Measurements from ENCODE around the gene A4GNT.
"Not testable (repeated sequence)": the region's sequence is repeated elsewhere in the genome, so short reads cannot be mapped to it uniquely, and the experiment has no call there.

Gene A4GNT

DNA sequence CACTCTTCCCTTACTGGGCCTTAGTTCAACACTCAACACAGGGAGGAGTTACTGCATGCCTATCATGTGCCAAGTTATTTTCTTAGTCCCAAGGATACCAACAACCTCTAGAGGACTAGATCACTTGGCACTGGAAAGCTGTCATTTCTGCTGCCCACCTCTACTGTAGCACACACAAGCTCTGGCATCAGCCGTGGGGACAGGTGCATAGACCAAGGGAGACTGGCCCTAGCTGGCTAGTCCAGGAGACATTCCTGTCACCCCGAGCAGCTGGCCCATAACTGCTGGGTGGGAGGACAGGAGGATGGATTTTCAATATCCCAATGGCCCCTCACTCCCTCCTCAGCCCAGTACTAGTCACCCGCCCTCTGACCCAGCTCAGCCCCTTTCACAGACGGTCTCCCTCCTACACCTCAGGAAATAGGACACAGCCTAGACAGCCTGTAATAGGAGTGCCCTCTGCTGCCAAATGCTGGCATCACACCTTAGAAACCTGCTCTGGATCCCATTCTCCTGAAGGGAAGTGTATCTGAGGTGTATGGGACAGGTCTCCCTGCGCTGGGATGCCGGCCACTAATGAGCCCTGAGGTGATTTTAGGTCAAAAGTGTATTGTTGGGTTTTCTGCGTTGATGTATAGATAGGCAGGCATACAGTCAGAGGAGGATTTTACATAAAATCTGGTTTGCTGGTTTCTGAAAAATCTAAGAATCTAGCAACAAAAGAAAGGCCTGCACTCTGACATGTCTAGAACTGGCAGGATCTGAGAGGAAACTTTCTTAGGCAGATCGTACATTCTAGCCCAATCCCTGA, 13.4 kb downstream of the A4GNT start:
- FAIRE-seq, result no peak

DNA sequence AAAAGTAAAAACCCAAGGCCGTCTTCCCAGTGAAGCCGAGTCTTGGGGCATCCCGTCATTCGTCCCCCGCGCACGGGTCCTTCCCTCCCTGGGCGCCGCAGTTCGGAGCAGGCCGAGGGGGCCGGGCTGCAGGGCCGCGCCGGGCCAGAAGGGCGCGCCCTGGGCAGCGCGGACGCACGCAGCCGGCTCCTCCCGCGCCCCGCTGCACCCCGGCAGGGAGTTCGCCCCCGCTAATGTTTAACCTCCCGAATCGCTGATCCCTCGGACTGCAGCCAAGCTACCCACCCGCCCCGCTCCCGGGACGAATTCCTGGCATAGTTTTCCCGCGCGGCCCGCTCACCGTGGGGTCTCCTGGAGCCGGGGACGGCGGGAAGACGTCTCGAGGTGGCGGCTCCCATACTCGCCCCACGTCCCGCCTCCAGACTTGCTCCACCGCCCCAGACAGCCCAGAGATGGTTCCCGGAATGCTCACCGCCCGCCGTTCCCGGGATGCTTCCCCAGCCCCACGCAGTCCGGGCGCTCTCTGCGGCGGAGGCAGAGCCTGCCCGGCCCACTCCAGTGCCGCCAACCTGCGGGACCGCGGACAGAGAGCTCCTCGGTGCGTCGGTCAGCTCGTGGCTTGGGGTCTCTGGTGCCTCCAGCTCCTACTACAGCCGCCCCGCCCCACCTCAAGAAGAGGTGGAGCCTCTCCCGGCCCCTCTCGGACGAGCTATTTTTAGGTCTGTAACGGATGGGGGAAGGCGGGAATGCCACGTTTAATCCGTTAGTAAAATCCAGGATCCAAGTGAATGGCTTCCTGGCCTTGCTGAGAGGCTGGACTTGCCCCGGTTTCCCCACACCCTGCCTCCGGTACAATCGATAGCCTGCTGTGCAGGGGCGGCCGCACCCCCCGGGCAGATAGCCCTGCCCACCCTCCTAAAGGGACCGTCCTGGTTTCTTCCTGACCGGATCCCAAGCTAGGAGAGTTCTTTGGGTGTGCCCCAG, 16.9 kb downstream of the A4GNT start, which contains the start of gene DZIP1L:
DZIP1L (minus strand) TSS at position 621 of the 984 bp plus-strand sequence. CDS start 11,637 bp downstream, outside the sequence.
- FAIRE-seq, result no peak

- no peak for FAIRE-seq
Observed at GRCh38 chr3:138114431-138114918, 17.7 kb downstream of the A4GNT start.

DNA sequence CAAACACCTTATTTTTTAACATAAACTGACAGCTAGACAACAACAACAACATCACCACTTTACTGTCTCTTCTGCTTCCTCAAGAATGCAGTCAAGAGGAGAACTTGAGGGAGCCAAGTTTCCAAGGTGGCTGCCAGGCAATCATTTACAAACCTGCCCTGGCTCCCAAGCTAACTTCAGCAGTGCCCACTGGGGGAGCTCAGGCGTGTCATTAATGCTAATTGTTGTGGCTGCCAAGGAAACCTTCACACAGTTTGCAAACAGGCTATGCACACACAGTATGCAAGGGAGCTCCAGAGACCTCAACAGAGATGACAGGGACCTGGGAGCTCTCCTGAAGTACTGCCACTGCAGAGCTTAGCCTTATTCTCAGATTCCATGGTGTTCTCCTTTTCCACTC, 18.9 kb downstream of the A4GNT start:
- FAIRE-seq, result no peak

DNA sequence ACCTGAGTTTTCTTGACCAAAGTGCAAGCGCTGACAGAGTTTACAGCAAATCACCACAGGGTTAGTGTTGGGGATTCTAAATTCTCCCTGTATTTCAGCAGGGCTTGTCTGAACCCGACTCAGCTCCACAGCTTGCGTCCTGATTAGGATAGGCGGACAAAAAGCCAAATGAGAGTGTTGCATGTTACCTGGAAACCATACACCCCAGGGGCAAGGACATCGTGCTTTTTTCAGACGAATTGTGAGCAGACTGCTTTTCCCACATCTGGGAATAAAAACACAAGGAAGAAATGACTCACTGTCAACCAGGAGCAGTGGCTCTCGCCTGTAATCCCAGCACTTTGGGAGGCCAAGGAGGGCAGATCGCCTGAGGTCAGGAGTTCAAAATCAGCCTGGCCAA, 19.8 kb downstream of the A4GNT start:
- FAIRE-seq, result no peak

- no peak for FAIRE-seq
Observed at GRCh38 chr3:138105598-138105997, 26.6 kb downstream of the A4GNT start.

GRCh38 chr3:138103466-138103865, 28.7 kb downstream of the A4GNT start:
- no peak for FAIRE-seq

DNA sequence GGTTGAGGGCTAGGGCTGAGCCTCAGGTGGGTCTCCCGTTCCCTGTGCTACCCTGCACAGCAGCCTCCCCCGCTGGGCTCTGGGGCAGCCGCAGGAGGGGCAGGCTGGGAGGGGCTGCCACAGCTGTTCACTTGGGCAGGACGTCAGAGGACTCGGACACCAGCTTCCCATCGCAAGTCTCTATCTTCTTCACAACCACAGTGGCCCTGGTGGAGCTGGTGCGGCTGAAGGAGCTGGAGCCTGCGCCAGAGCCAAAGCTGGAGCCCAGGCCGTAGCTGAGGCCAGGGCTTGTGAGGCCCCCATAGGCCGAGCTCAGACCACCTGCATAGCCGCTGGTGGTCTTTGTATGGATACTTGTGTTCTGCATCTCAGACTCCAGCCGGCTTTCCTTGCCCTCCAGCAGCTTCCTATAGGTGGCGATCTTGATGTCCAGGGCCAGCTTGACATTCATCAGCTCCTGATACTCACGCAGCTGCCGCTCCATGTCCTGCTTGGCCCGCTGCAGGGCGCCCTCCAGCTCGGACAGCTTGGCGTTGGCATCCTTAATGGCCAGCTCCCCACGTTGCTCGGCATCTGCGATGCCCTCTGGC, 30.7 kb downstream of the A4GNT start:
- FAIRE-seq, result not testable (repeated sequence)

GRCh38 chr3:138099417-138099816, 32.8 kb downstream of the A4GNT start:
- FAIRE-seq, result no peak

GRCh38 chr3:138097192-138098172, 34.7 kb downstream of the A4GNT start:
- no peak for FAIRE-seq

- FAIRE-seq, result no peak
Observed at GRCh38 chr3:138093721-138094120, 38.5 kb downstream of the A4GNT start.

- FAIRE-seq, result no peak
Observed at GRCh38 chr3:138092023-138092422, 40.2 kb downstream of the A4GNT start.

- no peak for FAIRE-seq
Observed at GRCh38 chr3:138089091-138089490, 43.1 kb downstream of the A4GNT start.

DNA sequence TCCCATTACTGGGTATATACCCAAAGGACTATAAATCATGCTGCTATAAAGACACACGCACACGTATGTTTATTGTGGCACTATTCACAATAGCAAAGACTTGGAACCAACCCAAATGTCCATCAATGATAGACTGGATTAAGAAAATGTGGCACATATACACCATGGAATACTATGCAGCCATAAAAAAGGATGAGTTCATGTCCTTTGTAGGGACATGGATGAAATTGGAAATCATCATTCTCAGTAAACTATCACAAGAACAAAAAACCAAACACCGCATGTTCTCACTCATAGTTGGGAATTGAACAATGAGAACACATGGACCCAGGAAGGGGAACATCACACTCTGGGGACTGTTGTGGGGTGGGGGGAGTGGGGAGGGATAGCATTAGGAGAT, 46.4 kb downstream of the A4GNT start:
- not testable (repeated sequence) for FAIRE-seq

- FAIRE-seq, result no peak
Observed at GRCh38 chr3:138084196-138084595, 48.0 kb downstream of the A4GNT start.

DNA sequence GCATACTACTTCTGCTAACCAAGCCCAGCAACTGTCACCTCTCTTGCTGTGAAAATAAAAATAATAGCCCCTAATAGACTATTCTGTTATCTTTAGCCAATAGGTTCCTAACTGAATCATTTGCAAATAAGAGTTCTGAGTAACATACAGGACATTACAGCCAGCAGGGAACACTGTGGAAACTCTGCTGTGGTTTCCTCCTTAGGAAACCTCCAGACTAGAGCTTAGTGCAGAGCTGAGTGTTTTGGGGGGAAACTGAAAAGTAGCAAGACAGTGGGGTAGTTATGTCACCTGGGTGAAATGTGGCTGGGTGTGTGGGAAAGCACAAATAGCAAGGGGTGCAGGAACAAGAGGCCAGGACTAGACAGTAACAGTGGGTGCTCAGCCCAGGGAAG, 49.2 kb downstream of the A4GNT start:
- no peak for FAIRE-seq

DNA sequence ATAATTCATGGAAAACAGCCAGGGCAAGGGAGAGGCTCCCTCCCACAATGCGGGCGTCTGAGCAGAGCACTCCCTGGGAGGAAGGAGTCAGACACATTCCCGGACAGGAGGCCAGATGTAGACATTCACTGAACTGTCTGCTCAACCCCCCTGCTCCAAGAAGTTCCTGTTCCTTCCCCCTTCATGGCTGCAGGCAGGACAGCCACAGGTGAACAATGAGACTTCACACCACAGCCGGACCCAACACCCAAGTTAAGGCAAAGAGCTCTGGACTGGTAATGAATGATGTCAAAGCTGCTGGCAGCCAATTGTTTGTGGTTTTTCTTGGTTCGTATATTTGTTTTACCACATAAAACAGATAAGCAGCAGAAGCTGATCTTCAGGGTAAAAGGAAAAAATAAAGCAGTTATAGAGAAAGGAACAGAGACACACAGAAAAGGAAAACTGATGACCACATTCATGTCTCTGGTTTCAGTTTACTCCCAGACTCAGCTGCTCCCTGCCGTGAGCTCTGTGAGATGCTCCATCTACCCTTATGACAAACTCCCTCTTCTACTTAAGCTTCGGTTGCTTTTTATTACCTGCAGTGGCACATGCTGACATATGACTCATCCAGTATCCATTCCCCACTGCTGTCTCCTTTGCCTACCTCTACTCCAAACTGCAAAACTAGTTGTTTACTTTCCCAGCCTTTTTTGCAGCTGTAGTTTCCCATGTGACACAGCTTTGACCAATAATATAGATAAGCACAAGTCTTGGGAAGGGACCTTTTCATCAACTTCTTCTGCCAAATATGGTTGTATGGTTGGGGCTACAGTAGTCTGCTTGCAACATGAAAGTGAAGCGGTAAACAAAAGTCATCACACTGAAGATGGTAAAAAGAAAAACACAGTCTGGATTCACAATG, 49.9 kb downstream of the A4GNT start:
- FAIRE-seq, result peak; percentile 55

DNA sequence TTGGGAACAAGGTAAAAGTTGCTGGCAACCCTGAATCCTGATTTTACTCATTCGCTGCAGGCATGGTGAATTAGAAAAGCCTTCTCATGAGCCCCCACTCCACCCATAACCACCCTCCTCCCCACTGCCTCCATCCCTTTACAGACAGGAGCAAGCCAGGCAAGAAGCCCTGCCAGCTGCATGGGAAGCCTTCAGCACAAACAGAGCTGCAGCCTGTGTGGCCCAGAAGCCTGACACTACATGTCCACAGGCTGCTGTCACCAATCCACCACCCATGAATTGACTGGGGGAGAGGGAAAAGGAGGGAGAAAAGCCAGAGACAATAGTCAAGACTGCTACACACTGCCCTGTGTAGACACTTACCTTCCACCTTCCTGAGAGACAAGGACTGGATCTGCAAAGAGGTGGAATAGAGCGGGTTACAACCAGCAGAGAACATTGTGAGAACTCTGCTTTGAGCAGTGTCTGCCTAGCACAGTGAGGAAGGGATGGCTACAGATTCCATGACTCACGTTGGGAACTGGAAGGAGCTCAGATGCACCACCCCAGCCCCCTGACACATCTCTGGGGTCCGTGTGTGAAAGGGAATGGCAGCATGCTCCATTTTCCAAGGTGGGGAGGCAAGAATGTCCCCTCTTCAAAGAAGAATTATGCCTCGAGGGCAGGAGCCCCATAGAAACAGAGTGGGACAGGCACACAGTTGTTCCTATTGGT, 50.7 kb downstream of the A4GNT start:
- no peak for FAIRE-seq

- no peak for FAIRE-seq
Observed at GRCh38 chr3:138079901-138080300, 52.3 kb downstream of the A4GNT start.

DNA sequence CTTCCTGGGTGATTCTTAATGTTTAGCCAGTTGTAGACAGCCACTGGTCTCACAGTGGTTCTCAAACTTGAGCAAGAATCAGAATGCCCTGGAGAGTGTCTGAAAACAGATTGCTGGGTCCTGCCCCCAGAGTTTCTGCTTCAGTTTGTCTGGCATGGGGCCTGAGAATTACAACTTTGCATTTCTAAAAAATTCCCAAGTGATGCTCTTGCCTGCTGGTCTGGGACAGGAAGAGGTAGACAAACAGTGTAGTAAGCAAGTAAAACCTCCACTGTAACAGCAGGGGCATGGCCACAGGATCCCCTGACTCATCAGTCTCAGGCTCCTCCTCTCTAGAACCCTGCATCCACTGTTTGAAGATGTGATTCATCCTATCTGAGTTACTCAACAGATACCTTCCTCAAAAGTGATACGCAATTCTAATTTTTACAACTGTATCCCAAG, 53.3 kb downstream of the A4GNT start:
- no peak for FAIRE-seq

All from endometrium (tissue), 2 donors.